Measurements from ENCODE around the gene TRABD.

DNA sequence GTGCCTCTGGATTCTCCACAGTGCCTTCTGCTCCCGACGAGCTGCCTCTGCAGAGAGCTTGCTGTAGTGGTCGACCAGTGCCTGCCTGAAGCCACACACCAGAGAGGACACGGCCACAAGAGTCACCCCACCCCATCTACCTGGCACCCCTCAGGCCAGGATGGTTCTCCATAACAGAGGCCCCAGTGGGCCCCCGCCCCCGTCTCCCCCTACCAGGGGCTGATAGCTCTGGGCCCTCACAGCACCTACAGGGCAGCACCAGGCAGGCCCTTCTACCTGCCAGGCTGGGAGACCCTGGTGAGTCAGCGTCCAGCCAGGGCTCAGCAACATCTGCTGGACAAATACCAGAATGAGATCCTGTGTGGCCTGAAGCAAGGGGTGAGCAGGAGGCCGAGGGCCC is 36.8 kb downstream of the TRABD start:
- TF ChIP-seq, protein P1, sequence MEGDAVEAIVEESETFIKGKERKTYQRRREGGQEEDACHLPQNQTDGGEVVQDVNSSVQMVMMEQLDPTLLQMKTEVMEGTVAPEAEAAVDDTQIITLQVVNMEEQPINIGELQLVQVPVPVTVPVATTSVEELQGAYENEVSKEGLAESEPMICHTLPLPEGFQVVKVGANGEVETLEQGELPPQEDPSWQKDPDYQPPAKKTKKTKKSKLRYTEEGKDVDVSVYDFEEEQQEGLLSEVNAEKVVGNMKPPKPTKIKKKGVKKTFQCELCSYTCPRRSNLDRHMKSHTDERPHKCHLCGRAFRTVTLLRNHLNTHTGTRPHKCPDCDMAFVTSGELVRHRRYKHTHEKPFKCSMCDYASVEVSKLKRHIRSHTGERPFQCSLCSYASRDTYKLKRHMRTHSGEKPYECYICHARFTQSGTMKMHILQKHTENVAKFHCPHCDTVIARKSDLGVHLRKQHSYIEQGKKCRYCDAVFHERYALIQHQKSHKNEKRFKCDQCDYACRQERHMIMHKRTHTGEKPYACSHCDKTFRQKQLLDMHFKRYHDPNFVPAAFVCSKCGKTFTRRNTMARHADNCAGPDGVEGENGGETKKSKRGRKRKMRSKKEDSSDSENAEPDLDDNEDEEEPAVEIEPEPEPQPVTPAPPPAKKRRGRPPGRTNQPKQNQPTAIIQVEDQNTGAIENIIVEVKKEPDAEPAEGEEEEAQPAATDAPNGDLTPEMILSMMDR (conservative IDR thresholded peaks at IDR 0.05 in 1 of 2, IDR thresholded peaks at IDR 0.05 in 1 of 2; ENCODE audit: low read depth in 1 of 2, low read length in 2 of 2) = no peak
- TF ChIP-seq EZH2 (IDR thresholded peaks at IDR 0.05; ENCODE audit: low read length, missing control alignments) = no peak

Measured in fibroblast of lung (primary cell).